ENCODE results near the gene KCTD17.

The KCTD17 gene

DNA sequence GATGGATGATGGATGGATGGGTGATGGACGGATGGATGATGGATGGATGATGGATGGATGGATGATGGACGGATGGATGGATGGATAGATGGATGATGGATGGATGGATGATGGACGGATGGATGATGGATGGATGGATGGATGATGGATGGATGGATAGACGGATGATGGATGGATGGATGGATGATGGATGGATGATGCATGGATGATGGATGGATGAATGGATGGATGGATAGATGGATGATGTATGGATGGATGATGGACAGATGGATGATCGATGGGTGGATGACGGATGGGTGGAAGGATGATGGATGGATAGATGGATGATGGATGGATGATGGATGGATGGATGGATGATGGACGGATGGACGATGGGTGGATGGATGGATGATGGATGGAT is 21.1 kb downstream of the KCTD17 start:
- H3K4me1 ChIP-seq (ENCODE audit: insufficient read depth, low read length), result no peaks in the 10 kb centered on the region
- no peaks in the 10 kb centered on the region for H3K9me3 ChIP-seq (ENCODE audit: low read length)
- no peak overlapping the region for H2AFZ ChIP-seq (ENCODE audit: low read depth, low read length)
- no peaks in the 10 kb centered on the region for H3K36me3 ChIP-seq (ENCODE audit: insufficient read depth, low read length)
- H3K4me3 ChIP-seq (ENCODE audit: low read length), result no peak overlapping the region
- H3K27me3 ChIP-seq (ENCODE audit: insufficient read depth, low read length), result peaks cover 24% of the 10 kb centered on the region

DNA sequence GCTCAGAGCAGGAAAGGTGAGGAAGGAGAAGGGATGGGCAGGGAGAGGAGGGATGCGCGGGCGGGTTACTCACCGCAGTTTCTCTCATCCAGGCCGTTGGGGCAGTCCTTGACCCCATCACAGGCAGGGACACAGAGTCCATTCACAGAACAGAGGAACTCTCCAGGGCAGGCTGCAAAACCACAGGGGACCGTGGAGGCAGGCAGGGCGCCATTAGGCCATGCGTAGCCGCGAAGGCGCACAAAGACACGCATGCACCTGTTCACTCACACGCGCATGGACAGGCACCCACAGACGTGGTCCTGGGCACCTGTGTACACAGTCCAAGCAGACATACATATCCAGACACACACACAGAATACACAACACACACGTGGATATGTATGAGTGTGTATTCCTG is 23.0 kb downstream of the KCTD17 start:
- Histone ChIP-seq H3K27me3 (ENCODE audit: insufficient read depth, low read length) (peaks cover 14% of the 10 kb centered on the region), H3K4me1 (ENCODE audit: insufficient read depth, low read length) (no peaks in the 10 kb centered on the region), H3K36me3 (ENCODE audit: insufficient read depth, low read length) (no peaks in the 10 kb centered on the region), H3K4me3 (ENCODE audit: low read length) (no peak overlapping the region), H3K9me3 (ENCODE audit: low read length) (no peaks in the 10 kb centered on the region), H2AFZ (ENCODE audit: low read depth, low read length) (no peak overlapping the region)

DNA sequence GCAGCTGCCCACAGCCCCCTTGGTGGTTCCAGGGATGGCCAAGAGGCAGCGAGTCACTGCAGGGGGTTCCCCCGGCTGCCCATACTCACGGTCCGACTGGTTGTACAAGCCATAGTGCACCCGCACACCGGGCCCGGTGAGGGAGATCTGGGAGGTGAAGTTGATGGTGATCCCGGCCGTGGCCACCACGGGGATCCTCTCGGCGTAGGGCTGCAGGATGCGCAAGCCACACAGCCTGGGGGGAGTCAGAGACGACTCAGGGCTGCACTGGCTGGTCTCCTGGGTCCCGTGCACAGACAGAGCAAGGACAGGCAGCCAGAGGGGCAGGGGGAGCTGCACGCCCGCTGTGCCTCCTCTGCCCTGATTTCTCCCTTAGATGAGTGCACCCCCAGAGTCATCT is 23.5 kb downstream of the KCTD17 start:
- H3K9me3 ChIP-seq (ENCODE audit: low read length), result no peaks in the 10 kb centered on the region
- H3K4me3 ChIP-seq (ENCODE audit: low read length), result no peak overlapping the region

DNA sequence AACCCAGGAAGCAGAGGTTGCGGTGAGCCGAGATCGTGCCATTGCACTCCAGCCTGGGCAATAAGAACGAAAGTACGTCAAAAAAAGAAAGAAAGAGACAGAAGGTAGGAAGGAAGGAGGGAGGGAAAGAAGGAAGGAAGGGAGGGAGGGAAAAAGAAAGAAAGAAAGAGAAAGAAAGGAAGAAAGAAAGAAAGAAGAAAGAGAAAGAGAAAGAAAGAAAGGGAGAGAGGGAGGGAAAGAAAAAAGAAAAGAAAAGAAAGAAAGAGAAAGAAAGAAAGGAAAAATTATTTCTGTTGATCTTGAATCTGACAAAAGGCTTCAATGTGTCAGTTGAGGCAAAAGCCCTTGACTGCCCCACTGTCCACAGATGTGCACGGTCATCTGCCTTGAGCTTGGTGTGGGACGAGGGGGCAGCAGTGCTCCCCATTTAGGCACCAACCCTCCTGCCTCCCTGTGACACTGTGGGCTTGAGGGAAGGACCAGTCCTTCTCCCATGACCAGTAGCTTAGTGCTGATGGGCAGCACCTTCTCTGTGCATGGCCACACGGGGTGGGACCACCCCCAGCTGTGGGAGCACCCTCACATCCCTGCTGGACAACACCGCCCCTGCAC is 24.4 kb downstream of the KCTD17 start:
- no peak overlapping the region for H2AFZ ChIP-seq (ENCODE audit: low read depth, low read length)
- no peaks in the 10 kb centered on the region for H3K9me3 ChIP-seq (ENCODE audit: low read length)
- H3K36me3 ChIP-seq (ENCODE audit: insufficient read depth, low read length), result no peaks in the 10 kb centered on the region
- peaks cover 7% of the 10 kb centered on the region for H3K27me3 ChIP-seq (ENCODE audit: insufficient read depth, low read length)
- no peaks in the 10 kb centered on the region for H3K4me1 ChIP-seq (ENCODE audit: insufficient read depth, low read length)
- no peak overlapping the region for H3K4me3 ChIP-seq (ENCODE audit: low read length)

More for the DNA sequence above, 23.5 kb downstream of the KCTD17 start:
- Histone ChIP-seq H2AFZ (ENCODE audit: low read depth, low read length) (no peak overlapping the region), H3K27me3 (ENCODE audit: insufficient read depth, low read length) (peaks cover 10% of the 10 kb centered on the region), H3K4me1 (ENCODE audit: insufficient read depth, low read length) (no peaks in the 10 kb centered on the region), H3K36me3 (ENCODE audit: insufficient read depth, low read length) (no peaks in the 10 kb centered on the region)

DNA sequence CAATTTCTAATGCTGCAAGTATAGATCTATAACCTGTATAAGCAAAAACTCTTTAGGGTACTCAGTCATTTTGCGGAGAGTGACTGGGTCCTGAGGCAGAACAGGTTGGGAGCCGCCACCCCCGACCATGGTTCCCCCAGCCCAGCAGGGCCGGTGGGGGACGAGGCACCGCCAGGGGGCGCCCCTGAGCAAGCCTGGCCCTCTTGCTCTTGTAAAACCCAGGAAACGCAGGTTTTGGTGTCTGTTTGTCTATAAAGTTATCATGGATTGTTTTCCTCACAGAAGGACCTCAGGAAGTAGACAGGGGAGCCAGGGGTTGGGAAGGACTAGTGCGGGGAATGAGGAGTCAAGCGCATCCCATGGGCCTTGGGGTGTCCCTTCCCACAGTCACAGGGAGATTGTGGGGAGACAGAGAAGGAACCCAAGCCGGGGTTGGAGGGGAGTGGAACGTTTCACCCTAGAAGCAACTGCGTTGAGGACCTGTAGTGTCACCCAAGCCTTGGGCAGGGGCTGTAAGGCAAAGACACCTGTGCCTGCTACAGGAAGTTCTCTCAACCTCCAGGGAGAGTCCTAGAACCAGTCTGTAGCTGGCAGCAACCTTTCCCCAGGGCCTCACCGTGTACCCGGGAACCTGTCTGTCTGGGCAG is 26.4 kb downstream of the KCTD17 start:
- Histone ChIP-seq H3K36me3 (ENCODE audit: insufficient read depth, low read length) (no peaks in the 10 kb centered on the region), H2AFZ (ENCODE audit: low read depth, low read length) (no peak overlapping the region), H3K27me3 (ENCODE audit: insufficient read depth, low read length) (peaks cover 18% of the 10 kb centered on the region), H3K4me3 (ENCODE audit: low read length) (no peak overlapping the region), H3K4me1 (ENCODE audit: insufficient read depth, low read length) (no peaks in the 10 kb centered on the region), H3K9me3 (ENCODE audit: low read length) (no peaks in the 10 kb centered on the region)

DNA sequence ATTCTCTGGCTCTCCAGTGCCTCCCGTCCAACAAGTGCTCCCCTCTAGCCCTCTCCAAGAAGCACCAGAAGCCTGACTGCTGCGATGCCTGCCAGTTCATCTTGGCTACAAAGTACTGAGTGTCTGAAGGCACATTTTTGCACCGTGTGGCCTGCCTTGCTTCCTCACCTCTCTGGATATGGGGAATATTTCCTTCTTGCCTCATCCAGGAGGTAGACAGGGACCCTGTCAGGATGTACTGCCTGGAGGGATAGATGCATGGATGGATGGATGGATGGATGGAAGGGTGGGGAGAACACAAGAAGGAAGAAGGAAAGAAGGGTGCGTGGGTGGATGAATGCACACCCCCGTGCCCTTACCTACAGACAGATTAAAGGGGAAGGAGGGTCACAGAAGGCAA is 27.6 kb downstream of the KCTD17 start:
- Histone ChIP-seq H3K27me3 (ENCODE audit: insufficient read depth, low read length) (peaks cover 19% of the 10 kb centered on the region), H3K36me3 (ENCODE audit: insufficient read depth, low read length) (no peaks in the 10 kb centered on the region), H3K9me3 (ENCODE audit: low read length) (no peaks in the 10 kb centered on the region), H3K4me3 (ENCODE audit: low read length) (no peak overlapping the region), H2AFZ (ENCODE audit: low read depth, low read length) (no peak overlapping the region), H3K4me1 (ENCODE audit: insufficient read depth, low read length) (no peaks in the 10 kb centered on the region)

DNA sequence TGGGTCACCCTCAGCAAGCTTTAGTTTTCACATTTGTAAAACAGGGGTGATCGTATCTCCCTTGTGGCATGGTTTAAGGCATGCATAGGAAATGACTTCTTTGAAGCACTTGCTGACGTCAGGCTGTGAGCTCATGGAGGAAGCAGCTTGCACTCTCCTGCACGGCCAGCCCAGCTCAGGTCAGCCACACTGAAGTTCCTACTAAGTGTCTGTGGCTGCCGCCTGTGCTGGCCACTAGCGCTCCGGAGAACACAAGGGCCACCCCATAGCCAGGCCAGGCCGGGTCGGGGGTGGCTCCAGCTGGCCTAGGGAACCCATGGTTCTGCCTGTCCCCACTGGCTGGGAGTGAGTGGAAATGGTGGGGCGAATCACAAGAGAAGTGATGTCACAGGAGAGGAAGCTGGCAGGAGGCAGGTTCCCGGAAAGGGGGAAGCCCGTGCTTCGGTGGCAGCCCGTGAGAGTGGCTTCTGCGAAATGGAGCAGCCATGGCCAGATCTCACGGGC is 28.2 kb downstream of the KCTD17 start:
- peaks cover 24% of the 10 kb centered on the region for H3K27me3 ChIP-seq (ENCODE audit: insufficient read depth, low read length)
- no peaks in the 10 kb centered on the region for H3K36me3 ChIP-seq (ENCODE audit: insufficient read depth, low read length)
- H3K9me3 ChIP-seq (ENCODE audit: low read length), result no peaks in the 10 kb centered on the region
- no peaks in the 10 kb centered on the region for H3K4me1 ChIP-seq (ENCODE audit: insufficient read depth, low read length)
- no peak overlapping the region for H3K4me3 ChIP-seq (ENCODE audit: low read length)
- no peak overlapping the region for H2AFZ ChIP-seq (ENCODE audit: low read depth, low read length)

DNA sequence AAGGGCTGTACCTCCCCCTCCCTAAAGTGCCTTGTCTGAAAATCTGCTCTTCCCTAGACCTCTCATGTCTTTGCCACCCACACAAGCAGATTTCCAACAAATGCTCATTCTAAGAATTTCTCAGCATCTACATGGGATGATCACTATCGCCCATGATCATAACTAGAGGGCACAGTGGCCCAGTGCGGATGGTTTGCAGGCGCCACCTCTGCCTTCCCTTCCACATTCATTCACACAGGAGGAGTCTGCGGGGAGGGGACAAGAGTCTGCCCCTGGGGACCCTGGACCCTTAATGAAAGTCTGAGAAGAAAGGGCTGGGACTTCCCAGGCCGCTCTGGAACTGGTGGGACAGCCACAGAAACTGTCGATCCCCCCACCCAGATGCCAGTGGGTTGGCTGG is 28.9 kb downstream of the KCTD17 start:
- no peaks in the 10 kb centered on the region for H3K4me1 ChIP-seq (ENCODE audit: insufficient read depth, low read length)
- H3K9me3 ChIP-seq (ENCODE audit: low read length), result no peaks in the 10 kb centered on the region
- H3K36me3 ChIP-seq (ENCODE audit: insufficient read depth, low read length), result no peaks in the 10 kb centered on the region
- H3K27me3 ChIP-seq (ENCODE audit: insufficient read depth, low read length), result peaks cover 32% of the 10 kb centered on the region
- H2AFZ ChIP-seq (ENCODE audit: low read depth, low read length), result no peak overlapping the region
- H3K4me3 ChIP-seq (ENCODE audit: low read length), result no peak overlapping the region

DNA sequence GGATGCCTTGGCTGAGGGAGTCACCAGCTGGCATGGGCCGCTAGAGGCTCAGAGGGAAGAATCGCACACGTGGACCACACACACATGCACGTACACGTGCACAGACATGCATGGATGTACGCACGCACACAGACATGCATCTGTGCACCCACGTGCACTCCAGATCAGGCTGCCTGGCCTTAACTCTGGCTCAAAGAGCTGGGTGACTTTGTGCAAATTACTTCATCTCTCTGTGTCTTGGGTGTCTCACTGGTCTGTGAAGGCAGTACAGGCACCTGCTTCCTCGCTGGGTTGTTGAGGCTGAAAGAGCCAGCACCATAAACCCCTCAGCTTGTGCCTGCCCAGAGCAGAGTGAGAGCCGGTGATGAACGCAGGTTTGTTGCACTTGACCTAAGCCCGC is 29.3 kb downstream of the KCTD17 start:
- Histone ChIP-seq H2AFZ (ENCODE audit: low read depth, low read length) (no peak overlapping the region), H3K9me3 (ENCODE audit: low read length) (no peaks in the 10 kb centered on the region), H3K36me3 (ENCODE audit: insufficient read depth, low read length) (no peaks in the 10 kb centered on the region), H3K4me1 (ENCODE audit: insufficient read depth, low read length) (no peaks in the 10 kb centered on the region), H3K27me3 (ENCODE audit: insufficient read depth, low read length) (peaks cover 34% of the 10 kb centered on the region), H3K4me3 (ENCODE audit: low read length) (no peak overlapping the region)

DNA sequence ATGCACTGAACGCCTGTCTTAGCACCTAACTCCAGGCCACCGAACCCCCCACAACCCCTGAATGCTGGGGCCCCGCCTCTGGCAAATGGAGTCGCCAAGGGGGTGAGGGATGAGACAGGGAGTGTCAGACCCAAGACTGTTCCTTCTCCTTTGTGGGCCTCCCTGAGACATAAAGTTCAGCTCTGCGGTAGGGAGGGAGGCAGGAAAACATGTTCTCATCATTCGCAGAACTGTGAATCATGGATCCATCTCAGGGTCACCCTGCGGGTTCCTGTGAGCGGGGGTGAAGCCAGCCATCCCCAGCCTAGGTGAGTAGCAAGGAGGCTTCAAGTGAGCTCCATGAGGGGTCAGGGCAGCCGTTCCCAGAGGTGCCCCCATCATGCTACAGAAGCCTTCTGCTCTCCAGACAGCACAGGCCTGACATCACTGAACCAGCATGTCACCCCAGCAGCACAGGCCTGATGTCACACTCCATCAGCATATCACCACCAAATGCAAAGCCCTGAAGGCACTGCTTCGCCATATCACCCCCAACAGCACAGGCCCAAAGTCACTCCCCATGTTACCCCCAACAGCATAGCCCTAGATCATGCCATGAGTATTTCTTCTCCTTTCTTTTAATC is 30.8 kb downstream of the KCTD17 start:
- H3K4me1 ChIP-seq (ENCODE audit: insufficient read depth, low read length), result no peaks in the 10 kb centered on the region
- no peaks in the 10 kb centered on the region for H3K9me3 ChIP-seq (ENCODE audit: low read length)
- H2AFZ ChIP-seq (ENCODE audit: low read depth, low read length), result no peak overlapping the region
- H3K36me3 ChIP-seq (ENCODE audit: insufficient read depth, low read length), result no peaks in the 10 kb centered on the region
- peaks cover 39% of the 10 kb centered on the region for H3K27me3 ChIP-seq (ENCODE audit: insufficient read depth, low read length)
- H3K4me3 ChIP-seq (ENCODE audit: low read length), result no peak overlapping the region

DNA sequence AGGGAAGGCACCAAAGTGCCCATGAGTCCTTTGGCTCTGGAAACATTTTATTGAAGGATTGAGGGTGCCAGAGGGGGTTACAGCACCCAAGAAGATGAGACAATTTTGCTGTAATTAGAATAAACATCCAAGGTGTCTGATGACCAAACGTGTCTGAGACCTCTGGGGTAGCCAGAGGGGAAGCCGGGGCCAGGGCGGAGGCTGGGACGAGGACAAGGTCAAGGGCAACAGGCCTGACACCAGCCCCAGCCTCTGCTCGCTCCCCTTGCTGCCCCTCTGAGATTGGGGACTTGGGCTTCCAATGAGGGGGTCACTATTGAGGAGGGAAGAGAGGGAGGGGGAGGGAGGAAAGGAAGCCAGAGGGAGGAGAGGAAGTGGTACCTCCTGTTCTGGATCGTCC is 32.4 kb downstream of the KCTD17 start:
- Histone ChIP-seq H2AFZ (ENCODE audit: low read depth, low read length) (no peak overlapping the region), H3K4me3 (ENCODE audit: low read length) (no peak overlapping the region), H3K27me3 (ENCODE audit: insufficient read depth, low read length) (peaks cover 39% of the 10 kb centered on the region), H3K4me1 (ENCODE audit: insufficient read depth, low read length) (no peaks in the 10 kb centered on the region), H3K9me3 (ENCODE audit: low read length) (no peaks in the 10 kb centered on the region), H3K36me3 (ENCODE audit: insufficient read depth, low read length) (no peaks in the 10 kb centered on the region)

DNA sequence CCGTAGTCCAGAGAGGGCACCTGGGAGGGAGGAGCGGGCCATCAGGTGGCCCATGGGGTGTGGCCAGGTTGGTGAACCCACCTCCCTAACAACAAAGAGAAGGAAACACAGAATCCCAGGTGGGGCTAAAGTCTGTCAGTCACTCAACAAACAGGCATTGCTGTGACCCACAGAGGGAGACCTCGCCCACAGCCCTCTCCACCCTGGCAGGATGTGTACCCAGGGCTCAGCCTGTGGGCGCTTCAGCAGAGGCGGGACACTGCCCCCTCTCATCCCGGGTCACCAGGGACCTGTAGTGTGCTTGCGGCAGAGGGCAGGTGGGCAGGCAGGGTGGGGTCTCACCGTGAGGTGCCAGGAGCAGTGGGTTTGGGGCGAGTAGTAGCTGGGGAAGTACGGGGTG is 32.8 kb downstream of the KCTD17 start:
- Histone ChIP-seq H3K36me3 (ENCODE audit: insufficient read depth, low read length) (no peaks in the 10 kb centered on the region), H2AFZ (ENCODE audit: low read depth, low read length) (no peak overlapping the region), H3K9me3 (ENCODE audit: low read length) (no peaks in the 10 kb centered on the region), H3K27me3 (ENCODE audit: insufficient read depth, low read length) (peaks cover 39% of the 10 kb centered on the region), H3K4me3 (ENCODE audit: low read length) (no peak overlapping the region), H3K4me1 (ENCODE audit: insufficient read depth, low read length) (no peaks in the 10 kb centered on the region)

DNA sequence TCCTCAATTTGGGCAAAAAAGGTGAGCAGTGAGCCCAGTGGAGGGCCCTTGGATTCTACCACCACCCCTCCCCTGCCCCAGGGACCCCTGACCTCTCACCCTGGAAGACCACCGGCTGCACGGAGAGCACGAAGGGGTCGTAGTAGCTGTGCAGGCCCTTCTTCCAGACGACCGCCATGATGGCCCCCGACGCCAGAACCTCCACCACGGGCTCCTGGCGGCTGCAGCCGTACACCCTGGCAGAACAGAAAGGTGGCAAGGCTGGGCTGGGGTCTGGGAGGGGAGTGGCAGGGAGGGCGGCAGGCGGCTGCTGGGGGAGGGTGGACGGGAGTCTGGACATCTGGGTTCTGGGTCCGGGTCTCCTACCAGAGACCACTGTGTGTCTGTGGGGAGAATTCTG is 34.6 kb downstream of the KCTD17 start:
- Histone ChIP-seq H3K4me1 (ENCODE audit: insufficient read depth, low read length) (no peaks in the 10 kb centered on the region), H3K4me3 (ENCODE audit: low read length) (no peak overlapping the region), H3K9me3 (ENCODE audit: low read length) (no peaks in the 10 kb centered on the region), H3K36me3 (ENCODE audit: insufficient read depth, low read length) (no peaks in the 10 kb centered on the region), H3K27me3 (ENCODE audit: insufficient read depth, low read length) (peaks cover 39% of the 10 kb centered on the region), H2AFZ (ENCODE audit: low read depth, low read length) (no peak overlapping the region)
